Measurements from ENCODE around the gene STK39.

STK39 gene

GRCh38 chr2:167964650-167965413 lies 282.6 kb downstream of the STK39 start:
- Histone ChIP-seq H3K27ac (replicated peaks) (no peak overlapping the region), H3K27me3 (ENCODE audit: insufficient read depth, poor library complexity, severe bottlenecking) (no peaks in the 10 kb centered on the region), H3K4me3 (replicated peaks; ENCODE audit: insufficient read depth, low read length) (no peak overlapping the region)
- no peak for DNase-seq (ENCODE audit: low read depth in 1 of 2, low spot score in 1 of 2)
- TF ChIP-seq SPI1 (IDR thresholded peaks at IDR 0.05; ENCODE audit: borderline replicate concordance, low read depth) (no peak), POLR2AphosphoS5 (IDR thresholded peaks at IDR 0.05; ENCODE audit: low read depth) (no peak), REST (IDR thresholded peaks at IDR 0.05; ENCODE audit: insufficient replicate concordance, low read depth) (no peak), GABPA (IDR thresholded peaks at IDR 0.05; ENCODE audit: low read depth) (no peak)
- TF ChIP-seq, protein P1, sequence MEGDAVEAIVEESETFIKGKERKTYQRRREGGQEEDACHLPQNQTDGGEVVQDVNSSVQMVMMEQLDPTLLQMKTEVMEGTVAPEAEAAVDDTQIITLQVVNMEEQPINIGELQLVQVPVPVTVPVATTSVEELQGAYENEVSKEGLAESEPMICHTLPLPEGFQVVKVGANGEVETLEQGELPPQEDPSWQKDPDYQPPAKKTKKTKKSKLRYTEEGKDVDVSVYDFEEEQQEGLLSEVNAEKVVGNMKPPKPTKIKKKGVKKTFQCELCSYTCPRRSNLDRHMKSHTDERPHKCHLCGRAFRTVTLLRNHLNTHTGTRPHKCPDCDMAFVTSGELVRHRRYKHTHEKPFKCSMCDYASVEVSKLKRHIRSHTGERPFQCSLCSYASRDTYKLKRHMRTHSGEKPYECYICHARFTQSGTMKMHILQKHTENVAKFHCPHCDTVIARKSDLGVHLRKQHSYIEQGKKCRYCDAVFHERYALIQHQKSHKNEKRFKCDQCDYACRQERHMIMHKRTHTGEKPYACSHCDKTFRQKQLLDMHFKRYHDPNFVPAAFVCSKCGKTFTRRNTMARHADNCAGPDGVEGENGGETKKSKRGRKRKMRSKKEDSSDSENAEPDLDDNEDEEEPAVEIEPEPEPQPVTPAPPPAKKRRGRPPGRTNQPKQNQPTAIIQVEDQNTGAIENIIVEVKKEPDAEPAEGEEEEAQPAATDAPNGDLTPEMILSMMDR (IDR thresholded peaks at IDR 0.05; ENCODE audit: insufficient read depth, low read length) = no peak

DNA sequence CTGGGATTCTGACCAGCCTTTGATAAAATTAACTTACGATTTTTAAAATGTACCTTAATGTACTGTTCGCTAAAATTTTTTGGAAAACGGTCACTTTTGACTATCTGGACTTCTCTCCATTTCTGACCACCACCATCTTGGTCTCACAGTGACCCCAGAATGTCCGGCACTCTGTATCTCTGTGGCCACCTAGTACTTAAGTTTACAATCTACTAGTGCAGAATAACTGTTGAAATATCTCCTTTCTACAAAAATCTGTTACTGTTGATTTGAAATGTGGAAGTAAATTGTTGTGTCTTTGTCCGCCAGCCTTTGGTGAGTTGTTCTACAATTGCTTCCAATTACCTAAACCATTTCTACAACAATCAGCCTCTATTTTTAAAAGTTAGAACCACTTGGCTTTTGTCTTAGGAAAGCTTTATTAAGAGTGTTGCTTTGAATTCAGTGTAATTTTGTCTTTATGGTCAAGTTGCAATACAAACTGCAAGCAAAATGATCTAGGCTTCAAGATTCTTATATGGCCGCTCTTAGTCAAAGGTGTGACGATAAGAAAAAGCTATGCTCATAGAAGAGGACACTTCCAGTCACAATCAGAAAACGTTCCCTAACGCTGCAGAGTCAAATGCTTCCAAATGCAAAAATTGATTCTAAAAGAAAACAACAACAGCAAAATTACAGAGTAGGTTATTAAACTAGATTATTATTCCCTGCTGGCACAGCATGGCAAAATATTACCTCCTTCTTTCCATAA lies 283.3 kb downstream of the STK39 start:
- Histone ChIP-seq H3K27ac (replicated peaks) (no peak overlapping the region), H3K4me3 (replicated peaks; ENCODE audit: insufficient read depth, low read length) (no peak overlapping the region), H3K27me3 (ENCODE audit: insufficient read depth, poor library complexity, severe bottlenecking) (no peaks in the 10 kb centered on the region)
- no peak for DNase-seq (ENCODE audit: low read depth in 1 of 2, low spot score in 1 of 2)
- TF ChIP-seq REST (IDR thresholded peaks at IDR 0.05; ENCODE audit: insufficient replicate concordance, low read depth) (no peak), POLR2AphosphoS5 (IDR thresholded peaks at IDR 0.05; ENCODE audit: low read depth) (no peak)
- TF ChIP-seq, protein P1 (IDR thresholded peaks at IDR 0.05; ENCODE audit: insufficient read depth, low read length) = no peak

GRCh38 chr2:167962436-167963226 lies 284.8 kb downstream of the STK39 start:
- Histone ChIP-seq H3K27ac (replicated peaks) (no peak overlapping the region), H3K27me3 (ENCODE audit: insufficient read depth, poor library complexity, severe bottlenecking) (no peaks in the 10 kb centered on the region), H3K4me3 (replicated peaks; ENCODE audit: insufficient read depth, low read length) (no peak overlapping the region)
- DNase-seq (ENCODE audit: low read depth in 1 of 2, low spot score in 1 of 2) = no peak
- no peak for TF ChIP-seq POLR2AphosphoS5 (IDR thresholded peaks at IDR 0.05; ENCODE audit: low read depth)
- TF ChIP-seq, protein P1 (IDR thresholded peaks at IDR 0.05; ENCODE audit: insufficient read depth, low read length) = no peak
- TF ChIP-seq GABPA (IDR thresholded peaks at IDR 0.05; ENCODE audit: low read depth) = no peak
- no peak for TF ChIP-seq SPI1 (IDR thresholded peaks at IDR 0.05; ENCODE audit: borderline replicate concordance, low read depth)
- no peak for TF ChIP-seq REST (IDR thresholded peaks at IDR 0.05; ENCODE audit: insufficient replicate concordance, low read depth)

Data from HL-60 (cell line).